EH (cell line): ENCODE measurements around the gene TXNRD2.

Experiments used
- DNase-seq: peaks from one replicate; pipeline ENCODE4 v3.0.0-alpha.2; 2015; ENCODE audit warnings: low read depth

The TXNRD2 gene

DNA sequence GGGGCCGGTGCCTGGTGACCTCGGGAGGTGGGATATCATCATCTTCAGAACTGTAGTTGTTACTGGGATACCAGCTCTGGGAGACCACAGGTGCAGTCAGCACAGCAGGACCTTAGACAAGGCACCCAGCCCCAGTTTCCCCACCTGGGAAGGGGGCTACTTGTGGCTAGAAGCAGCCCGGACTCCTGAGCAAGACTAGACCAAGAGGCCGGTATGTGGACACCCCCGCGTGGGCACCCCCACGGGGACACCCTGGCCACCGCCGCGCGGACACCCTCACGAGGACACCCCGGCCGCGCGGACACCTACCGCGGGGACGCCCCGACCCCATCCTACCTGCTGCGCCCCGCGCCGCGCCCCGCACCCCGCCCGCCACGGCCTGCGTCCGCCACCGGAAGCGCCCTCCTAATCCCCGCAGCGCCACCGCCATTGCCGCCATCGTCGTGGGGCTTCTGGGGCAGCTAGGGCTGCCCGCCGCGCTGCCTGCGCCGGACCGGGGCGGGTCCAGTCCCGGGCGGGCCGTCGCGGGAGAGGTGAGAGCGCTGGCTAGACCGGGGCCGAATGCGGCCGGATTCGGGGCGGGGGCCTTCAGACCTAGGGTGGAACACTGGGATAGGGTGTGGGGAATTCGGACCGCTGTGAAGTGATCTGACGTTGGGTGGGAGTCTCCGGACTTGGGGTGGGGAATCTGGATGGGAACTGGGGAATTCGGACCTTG is at the start of gene TXNRD2, which contains the start of gene COMT:
TSS of gene TXNRD2 (minus strand) at position 454 of the 718 bp plus-strand sequence. CDS start at position 439, 15 bp downstream.
TSS of gene COMT (plus strand) at position 408 of the 718 bp plus-strand sequence. CDS start 20,755 bp downstream, outside the sequence.
- peak; percentile 77 for DNase-seq

DNA sequence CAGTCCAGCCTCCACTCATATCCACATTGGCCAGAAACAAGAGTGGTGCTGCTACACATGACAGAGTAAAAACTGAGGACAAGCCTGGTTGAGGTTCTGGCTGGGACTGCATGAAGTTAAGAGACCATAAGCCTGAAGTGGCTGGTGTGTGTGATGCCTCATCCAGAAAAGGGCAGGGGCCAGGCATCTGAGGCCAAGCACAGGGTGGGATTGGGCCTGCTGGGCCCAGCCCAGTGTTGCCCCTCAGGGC is 49.7 kb upstream of the TXNRD2 start:
- no peak for DNase-seq

DNA sequence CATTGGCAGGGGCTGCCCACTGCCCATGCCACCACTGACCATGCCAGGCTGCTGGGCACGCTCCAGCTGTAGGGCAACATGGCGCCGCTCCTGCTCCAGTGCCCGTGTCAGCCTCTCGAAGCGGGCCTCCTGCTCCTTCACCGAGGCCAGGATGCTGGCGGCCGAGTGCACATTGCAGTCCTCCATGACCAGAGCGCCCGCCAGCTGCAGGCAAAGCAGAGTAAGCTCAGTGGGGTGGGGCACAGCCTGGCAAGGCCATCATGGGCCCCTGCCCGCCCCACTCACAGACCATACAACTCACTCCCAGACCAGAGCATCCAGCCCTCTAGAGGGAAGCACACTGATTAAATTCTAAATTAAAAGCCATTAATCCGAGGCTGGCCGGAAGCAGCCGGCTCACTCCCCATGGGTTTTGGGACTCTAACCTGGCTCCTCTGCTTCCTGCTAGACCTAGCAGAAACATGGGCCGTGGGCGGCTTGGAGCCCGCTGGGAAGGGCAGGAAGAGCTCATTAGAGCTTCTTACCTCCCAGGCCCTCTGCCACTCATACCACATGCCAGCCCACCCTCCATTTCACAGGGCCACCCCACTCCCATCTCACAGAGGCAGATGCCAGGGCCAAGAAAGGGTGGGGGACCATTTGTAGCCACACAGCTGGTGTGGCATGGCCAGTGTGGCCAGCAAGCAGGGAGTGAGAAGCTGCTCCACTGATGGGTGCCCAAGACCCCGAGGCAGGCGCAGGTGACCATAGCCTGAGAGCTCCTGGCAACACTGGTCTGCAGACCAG is 49.2 kb upstream of the TXNRD2 start:
- no peak for DNase-seq

DNA sequence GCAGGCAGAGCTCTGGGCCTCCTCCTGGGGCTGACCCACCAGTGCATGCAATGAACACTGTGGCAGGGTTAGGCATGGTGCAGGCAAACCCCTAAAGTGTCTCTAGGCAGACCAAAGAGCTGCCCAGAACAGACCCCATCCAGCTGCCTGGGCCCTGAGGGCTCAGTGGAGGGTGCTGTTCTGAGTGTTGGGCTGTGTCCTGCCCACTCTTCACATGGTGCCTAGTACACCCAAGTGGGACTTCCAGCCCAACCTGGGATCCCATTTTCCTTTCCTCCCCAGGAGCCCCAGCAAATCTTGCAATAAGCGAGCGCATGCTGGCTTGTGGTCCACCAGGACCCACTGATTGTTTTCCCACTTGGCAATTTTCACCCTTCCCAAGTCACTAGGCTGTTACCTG is 48.6 kb upstream of the TXNRD2 start:
- DNase-seq, result no peak

DNA sequence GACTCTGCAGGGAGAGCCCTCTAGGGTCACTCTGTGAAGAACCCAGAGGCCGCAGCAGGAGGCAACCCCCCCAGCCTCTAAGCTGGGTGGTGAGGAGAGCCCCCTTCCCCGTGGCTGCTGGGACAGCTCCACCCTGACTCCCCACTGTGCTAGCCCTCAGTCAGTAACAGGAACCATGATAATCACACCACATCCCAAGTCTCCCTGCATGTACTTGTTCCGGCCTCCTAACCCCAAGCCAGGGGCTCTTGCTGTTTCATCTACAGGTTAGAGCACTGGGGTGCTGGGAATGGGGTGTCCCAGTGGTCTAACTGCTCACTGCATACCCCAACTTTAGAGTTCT is 48.1 kb upstream of the TXNRD2 start:
- no peak for DNase-seq

DNA sequence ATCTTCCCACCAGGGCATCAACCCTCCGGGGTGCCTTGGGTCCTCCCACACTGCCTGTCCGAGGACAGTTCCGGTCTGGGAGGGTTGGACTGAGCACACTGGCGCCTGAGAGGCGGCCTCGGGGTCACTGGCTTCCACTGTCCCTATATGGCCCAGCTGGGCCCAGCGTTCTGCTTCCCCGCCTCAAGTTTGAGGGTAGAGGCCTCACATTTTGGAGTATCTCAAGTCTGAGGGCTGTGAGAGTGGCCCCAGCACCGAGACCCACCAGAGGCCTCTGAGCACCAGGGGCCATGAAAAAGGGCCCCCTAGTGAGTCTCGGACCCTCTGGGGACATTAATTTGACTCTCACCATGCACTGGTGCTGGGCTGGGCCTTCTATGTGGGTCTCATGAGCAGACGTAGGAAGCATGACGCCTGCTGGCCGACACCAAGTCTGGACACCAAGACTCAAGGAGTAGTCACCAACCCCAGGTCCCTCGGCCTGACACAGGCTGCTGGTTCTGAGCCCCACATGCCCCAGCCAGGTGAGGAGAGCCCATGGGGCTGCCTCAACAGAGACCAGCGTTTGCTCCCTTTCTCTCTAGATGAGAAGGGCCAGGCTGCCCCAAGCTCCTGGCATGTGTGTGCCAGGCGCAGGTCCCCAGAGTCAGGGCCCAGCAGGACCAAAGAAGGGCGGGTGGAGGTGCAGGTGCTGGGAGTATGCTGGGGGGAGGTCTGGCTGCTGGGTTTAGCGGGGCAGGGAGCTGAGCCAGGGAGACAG is 47.5 kb upstream of the TXNRD2 start:
- no peak for DNase-seq

DNA sequence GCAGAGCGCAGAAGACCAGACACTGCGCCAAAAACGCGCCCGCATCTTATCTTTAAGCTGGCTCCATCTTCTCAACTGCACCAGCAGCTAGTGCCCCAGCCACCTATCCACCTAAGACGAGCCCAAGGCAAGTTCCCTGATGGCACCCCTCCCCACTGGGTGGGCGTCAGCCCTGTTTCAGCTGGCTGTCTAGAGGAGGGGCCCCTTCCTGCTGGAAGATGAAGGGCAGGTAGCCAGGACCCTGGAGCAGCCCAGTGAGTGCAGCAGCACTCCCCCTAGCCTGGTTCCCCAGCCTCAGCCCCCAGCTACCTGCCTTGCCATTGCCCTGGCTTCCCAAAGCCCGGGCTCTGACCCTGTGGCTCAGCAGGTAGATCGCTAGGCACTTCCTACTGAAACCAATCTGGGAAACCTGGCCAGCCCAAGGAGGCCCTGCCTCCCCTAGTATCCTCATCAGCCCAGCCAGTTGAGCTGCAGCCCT is 46.8 kb upstream of the TXNRD2 start:
- no peak for DNase-seq

DNA sequence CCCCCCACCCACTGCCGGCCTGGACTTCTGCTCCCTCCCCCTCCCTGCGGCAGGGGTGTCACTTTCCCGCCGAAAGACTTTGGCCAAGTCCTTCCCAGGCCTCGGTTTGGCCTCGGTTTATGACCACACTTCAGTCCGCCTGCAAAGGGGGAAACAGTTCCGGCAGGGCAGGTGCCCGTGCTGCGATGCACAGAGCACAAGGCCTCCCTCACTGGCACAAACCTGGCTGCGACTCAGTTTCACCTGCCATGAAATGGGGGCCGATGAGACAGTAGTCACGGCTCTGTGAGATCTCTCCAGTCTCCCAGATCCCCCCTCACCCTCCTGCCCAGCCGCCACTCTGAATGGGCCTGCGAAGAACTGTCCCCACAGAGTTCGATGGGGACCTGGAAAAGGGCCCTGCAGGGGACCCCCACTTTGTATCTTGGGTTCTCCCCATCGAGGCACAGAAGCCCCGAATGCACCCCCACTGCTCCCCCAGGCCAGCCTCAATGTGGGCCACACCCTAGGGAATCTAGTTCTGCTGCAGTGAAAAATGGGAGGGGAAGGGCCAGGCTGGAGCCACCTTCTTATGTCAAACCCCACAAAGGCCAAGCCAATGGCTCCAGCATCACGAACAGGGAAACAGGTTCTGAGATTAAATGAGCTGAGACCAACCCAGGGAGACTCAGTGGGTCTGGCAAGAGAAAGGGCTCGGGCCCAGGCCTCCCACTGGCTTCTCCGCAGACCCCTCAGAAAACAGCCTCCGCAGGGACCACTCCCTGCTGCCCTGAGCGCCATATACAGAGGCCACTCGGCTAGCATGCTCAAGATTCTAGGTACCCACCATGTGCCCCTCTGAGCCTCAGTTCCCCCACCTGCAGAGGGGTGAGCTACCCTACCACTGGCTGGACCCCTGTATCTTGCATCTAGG is 46.0 kb upstream of the TXNRD2 start:
- no peak for DNase-seq

DNA sequence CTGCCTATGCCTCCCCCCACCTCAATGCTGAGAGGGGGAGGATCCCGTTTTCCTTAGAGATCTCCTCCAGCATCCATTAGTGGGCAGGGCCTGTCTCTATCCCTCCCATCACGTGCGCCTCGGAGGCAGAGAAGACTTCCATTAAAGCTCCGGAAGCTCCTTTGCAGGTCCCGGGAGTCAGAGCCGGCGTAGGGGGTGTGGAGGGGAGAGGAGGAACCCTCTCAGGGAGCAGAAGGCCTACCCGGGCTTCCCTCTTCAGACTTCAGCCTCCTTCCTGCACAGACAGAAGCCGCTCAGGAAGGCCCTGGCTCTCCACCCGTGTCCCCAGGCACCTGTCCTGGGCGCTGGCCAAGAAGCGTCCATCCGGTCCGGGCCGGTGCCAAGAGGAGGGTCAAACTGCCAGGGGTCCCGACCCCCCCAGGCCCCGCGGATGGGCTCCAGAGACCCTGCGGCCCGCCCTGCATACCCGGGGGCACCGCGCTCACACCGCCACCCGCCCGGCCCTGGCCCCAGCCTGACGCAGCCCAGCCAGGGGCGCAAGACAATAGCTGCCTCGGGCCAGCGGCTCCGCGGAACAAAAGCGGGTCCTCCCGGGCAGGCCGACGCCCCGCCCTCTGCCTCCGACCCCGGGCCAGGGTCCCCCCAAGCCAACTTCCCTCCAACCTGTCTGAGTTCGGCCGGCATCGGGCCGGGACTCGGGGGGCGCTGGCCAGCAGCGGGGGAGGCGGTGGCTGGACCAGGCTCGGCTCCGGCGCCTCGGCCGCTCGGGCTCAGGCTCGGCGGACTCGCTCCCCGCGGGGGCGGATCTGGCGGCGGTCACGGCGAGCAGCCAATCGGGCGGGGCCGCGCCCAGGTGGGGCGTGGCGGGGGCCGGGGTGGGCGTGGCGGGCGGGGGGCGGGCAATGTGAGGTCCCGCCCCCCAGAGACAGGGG is 45.1 kb upstream of the TXNRD2 start:
- DNase-seq, result peak; percentile 75

DNA sequence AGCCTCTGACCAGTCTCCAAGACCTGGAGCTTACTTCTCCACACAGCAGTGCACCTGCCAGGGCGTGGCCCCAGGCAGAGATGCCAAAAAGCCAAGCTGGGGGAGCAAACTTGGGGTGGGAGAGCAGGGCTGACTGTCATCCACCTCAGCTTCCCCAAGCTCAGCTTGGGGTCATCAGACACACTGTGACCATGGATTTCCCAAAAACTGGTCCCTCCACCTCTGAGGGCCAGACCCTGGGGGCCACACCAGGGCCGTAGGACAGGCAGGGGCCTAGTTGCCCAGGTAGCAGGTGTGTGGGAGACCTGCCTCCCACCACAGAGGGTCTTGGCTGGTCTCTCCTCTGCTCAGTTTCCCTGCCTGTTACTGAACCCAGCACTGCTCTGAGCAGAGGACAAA is 44.4 kb upstream of the TXNRD2 start:
- no peak for DNase-seq

DNA sequence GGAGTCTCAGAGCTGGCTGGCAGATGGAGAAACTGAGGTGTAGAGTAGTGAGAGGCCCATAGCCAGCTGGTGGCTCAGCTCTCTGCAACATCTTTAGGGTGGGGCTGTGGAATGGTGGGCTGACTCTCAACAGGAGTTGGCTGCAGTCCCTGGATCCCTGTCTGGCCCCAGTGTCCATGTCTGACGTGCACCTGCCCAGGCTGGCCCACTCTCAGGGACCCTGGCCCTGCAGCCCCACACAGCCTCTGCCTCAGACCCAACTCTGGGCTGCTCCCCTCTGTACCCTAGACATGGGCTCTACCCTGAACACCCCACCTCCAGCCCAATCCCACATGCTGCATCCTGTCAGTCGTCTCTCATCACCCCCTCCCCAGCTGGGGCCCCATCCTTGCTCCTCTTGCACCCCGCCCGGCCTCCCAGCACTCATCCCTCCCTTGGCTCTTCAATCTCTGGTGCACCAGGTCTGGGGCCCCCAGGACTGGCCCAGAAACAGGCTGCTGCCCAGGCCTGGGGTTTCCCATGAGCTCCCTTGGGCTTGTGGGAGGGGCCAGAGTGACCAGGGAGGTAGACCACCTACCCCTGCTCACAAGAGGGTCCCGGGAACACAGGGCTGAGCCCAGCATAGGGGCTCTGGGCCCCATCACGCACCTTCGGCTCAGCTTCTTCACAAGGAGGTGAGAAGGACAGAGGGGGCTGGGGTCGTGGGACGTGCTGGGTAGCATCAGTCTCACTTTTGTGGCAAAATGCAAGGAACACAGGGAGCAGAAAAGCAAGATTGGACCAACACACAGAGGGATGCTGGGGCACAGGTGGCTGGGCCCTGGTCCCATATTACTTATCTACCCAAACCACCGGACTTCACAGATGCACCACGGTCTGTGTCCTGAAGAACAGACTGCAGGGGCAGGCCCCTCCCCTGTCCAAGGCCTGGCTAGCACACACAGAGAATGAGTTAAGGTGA is 43.5 kb upstream of the TXNRD2 start:
- no peak for DNase-seq

DNA sequence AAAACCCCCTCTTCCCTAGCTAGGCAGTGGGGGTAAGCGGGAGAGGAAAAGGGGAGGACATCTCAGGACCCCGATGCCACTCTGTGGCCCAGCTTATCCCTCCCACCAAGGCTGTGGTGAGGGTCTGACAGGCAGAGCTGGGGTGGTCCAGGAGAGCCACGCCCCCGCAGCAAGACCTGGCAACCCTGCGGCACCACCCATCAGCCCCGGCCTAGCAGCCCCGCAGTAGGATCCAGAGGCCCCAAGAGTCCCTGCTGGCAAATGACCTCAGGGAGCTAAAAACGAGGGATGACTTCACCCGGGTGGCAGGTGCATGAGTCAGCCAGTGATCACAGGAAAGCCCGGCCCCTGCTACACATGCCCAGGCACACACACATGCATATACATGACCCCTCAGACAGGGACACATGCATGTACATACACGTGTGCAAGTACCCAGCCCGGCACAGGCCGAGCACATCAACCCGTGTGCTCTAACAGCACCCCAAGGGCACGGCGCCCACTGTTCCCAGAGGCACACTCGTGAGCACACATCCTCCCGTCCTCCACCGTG is 42.7 kb upstream of the TXNRD2 start:
- peak; percentile 81 for DNase-seq

DNA sequence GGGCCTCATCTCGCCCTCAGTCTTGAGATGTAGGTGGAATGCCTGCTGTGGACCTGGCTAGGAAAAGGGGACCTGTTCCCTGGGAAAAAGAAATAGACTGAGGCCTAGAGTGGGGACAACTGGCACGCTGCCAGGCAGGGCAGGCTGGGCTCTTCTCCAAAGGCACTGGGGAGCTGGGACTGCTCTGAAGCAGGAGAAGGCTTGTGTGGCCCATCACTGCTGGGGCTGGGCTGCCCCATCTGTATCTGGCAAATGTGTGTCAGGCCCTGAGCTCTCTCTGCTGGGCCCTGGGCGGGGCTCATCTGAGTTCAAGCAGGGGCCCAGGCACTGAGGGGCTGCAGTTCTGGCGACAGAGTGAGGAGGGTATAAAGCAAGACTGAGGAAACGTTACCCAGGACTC is 42.1 kb upstream of the TXNRD2 start:
- DNase-seq, result no peak

DNA sequence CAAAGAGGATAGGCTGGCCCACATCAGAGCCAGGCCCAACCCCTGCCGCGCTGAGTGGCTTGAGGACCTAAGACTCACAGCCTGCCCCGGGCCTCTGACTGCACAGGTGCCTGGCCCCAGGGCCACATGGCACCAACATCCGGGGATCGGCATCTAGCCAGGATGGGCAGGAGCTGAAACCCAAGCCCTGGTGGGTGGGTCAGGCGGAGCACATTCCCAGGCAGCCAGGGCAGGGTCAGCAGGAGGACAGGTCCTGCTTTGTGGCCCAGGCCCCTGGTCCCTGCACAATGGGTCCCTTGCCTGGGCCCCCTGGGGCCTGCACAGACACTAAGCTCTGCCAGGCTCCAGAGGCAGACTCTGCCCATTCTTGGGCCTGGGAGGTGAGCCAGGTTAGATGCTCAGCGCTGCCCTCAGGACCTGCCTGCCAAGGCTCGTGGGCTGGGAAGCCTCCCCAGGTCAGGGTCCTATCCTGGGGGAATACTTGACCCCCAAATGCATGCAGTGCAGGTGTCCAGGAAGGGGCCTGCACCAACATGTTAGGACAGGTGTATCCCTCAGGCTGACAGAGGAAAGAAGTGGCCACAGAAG is 41.5 kb upstream of the TXNRD2 start:
- DNase-seq, result no peak

DNA sequence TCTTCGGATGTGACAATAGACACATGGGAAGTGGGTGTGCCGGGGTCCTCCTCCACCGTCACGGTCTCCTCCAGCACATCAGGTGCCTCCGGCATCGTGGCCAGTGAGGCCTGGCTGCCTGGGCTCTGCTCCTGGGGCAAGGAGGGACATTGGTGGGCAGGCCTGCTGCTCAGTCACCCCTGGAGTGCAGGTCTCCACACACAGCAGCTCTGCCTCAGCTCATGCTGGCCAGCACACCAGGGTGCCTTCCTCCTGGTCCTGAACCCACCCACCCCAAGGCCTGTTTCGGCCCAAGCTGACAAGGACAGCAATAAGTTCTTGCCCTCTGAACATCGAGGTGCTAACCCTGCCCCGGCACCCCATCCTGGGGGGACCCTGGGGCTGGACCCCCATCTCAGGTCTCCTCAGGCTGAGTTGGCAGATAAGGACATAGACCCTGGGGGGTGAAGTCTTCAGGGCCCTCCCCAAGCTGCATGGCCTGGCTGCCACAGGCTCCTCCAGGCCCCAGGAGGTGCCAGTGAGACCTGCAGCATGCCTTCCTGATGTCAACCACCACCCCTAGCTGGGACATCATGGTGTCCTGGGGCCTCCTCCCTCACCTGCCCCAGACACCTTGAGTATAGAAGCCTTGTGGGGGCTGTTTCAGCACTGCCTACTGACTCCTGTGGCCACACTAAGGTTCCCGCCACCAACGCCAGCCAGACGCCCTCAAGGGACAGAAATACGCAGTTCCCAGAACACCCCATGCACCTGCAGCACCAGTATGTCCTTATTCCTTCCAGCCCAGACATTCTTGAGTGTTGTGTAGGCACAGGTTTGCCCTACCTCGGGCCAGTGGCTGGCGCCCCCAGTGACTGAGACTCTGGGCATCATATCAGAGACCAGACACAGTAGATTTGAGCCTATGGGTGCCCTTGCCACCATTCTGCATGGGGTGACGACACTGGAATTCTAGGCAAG is 40.6 kb upstream of the TXNRD2 start:
- no peak for DNase-seq

DNA sequence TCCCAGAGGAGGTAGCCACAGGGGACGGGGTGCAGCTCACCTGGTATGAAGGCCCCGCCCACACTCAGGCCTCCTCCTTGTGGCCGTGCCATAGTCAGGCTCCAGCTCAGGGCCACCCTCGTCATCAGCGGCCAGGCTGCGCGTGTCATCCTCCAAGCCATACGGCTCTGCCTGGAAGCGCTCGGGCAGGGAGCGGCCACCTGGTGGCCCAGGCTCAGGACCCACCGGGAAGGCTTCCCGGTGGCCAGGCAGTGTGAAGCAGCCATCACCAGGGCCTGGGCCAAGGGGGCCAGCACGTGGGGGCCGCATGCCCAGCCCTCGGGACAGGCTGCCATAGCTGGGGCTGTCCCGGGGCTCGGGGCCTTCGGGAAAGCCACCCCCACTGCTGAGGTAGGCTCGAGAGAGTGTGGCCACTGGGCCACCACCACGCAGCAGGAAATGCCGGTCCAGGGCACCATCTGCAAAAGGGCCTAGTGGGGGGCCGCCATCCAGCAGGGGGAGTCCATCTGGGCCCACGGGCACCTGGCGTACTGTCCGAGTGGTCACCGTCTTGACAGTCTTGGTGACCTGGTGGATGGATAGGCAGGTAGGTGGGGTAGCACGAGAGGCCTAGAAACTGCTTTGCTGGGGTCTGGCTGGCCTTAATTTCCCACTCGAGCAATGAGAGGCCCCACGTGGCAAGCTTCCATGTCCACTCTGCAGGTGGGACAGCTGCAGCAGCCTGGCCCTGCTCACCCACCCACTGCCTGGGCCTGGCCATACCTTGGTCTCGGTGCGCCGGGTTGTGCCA is 39.7 kb upstream of the TXNRD2 start:
- no peak for DNase-seq

DNA sequence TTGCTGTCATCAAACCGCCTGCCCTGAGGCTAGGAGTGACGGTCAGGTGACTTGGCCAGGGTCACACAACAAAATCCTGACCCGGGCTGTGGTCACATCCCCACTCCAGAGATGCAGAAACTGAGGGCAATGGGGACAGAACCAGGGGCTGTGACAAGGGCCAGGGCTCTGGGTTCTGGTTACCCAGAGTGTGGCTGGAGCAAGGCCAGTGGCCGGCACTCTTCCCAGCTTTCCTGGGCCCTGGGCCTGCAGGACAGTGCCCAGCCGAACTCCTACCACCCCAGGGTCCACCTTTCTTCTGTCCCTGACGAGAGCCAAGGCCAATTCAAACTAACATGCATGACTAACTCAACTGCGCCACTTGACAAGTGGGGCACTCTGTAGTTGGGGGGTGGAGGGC is 39.1 kb upstream of the TXNRD2 start:
- DNase-seq, result no peak
